CD8-positive, alpha-beta memory T cell (primary cell): ENCODE data around the gene KPNA2. TPM values are rescaled to one million over a fixed set of nuclear protein-coding genes. Genes with fewer than 3 reads are reported as not detected.

Experiments used
- CTCF ChIA-PET: fragments of 350-600 bp; sonication (Branson Sonifier 250); formaldehyde crosslinking; loops from one replicate; lab custom pipeline; 2021; ENCODE audit warnings: antibody characterized with exemption; lab: Charles Lee
- POLR2A ChIA-PET: fragments of 350-600 bp; sonication (Branson Sonifier 250); formaldehyde crosslinking; loops from one replicate; lab custom pipeline; 2021; ENCODE audit warnings: antibody characterized with exemption; lab: Charles Lee
- DNase-seq, 5 donors: peaks; one replicate each; pipeline versions ENCODE4 v3.0.0 to v3.0.0-alpha.2; 2020 to 2022; ENCODE audit warnings: mixed read lengths in 1 of 5
- H3K27ac ChIP-seq: one replicate; pipeline ENCODE4 v1.7.0; 2013; ENCODE audit warnings: low read depth, mild to moderate bottlenecking, low read length, moderate library complexity
- H3K27me3 ChIP-seq: 2 replicates; pipeline ENCODE4 v1.7.0; 2013; ENCODE audit warnings: low read length, mild to moderate bottlenecking; ENCODE audit not compliant: insufficient read depth, poor library complexity, severe bottlenecking
- H3K36me3 ChIP-seq: 2 replicates; pipeline ENCODE4 v1.7.0; 2013; ENCODE audit warnings: mild to moderate bottlenecking, low read length, moderate library complexity; ENCODE audit not compliant: insufficient read depth
- H3K4me1 ChIP-seq: 2 replicates; pipeline ENCODE4 v1.7.0; 2013; ENCODE audit warnings: mild to moderate bottlenecking, low read length, moderate library complexity; ENCODE audit not compliant: insufficient read depth
- H3K4me3 ChIP-seq: 2 replicates; pipeline ENCODE4 v1.7.0; 2013; ENCODE audit warnings: mild to moderate bottlenecking, low read length
- H3K9me3 ChIP-seq: 2 replicates; pipeline ENCODE4 v1.7.0; 2013; ENCODE audit warnings: mild to moderate bottlenecking, low read length
- H3K27ac Mint-ChIP-seq, 8 donors: one replicate each; pipeline ENCODE4 v1.8.0; 2020 to 2021; ENCODE audit warnings: mixed read lengths in 8 of 8, mild to moderate bottlenecking in 6 of 8, inconsistent platforms in 3 of 8, moderate library complexity in 3 of 8
- H3K27me3 Mint-ChIP-seq, 2 donors: one replicate each; pipeline ENCODE4 v1.8.0; 2020 to 2021; ENCODE audit warnings: mixed read lengths in 2 of 2, mild to moderate bottlenecking in 1 of 2, moderate library complexity in 1 of 2
- H3K36me3 Mint-ChIP-seq, 3 donors: one replicate each; pipeline ENCODE4 v1.8.0; 2020 to 2021; ENCODE audit warnings: mixed read lengths in 3 of 3, inconsistent platforms in 1 of 3, mild to moderate bottlenecking in 1 of 3
- H3K4me1 Mint-ChIP-seq, 3 donors: one replicate each; pipeline ENCODE4 v1.8.0; 2020 to 2021; ENCODE audit warnings: mixed read lengths in 3 of 3, inconsistent platforms in 1 of 3, mild to moderate bottlenecking in 1 of 3
- H3K4me3 Mint-ChIP-seq, 7 donors: one replicate each; pipeline ENCODE4 v1.8.0; 2020 to 2021; ENCODE audit warnings: mixed read lengths in 7 of 7, mild to moderate bottlenecking in 6 of 7, moderate library complexity in 4 of 7, inconsistent platforms in 2 of 7
- H3K9me3 Mint-ChIP-seq, 5 donors: one replicate each; pipeline ENCODE4 v1.8.0; 2020 to 2022; ENCODE audit warnings: mixed read lengths in 5 of 5, mild to moderate bottlenecking in 3 of 5, moderate library complexity in 2 of 5, inconsistent platforms in 1 of 5
- polyA plus RNA-seq: library from polyadenylated mRNA; unstranded; fragments of 300-500 nt; fragmentation: Illumina TruSeq; gene quantifications from one replicate; pipeline ENCODE4 v1.2.3, GENCODE V29; 2021
- total RNA-seq, 2 experiments: library from RNA; stranded (reverse); gene quantifications; one replicate each; pipeline ENCODE4 v1.2.3, GENCODE V29; 2021

The KPNA2 gene
- total RNA-seq (100 to 1,000 TPM; 213 to 223 TPM), polyA plus RNA-seq (24.3 TPM)

- Mint-ChIP-seq H3K27ac (peak within 1 kb of the TSS; percentile 91 to 98 (median 94)), H3K36me3 (peaks cover 0 to 27% (median 0%) of the 10 kb centered on the region in 3 donors), H3K4me3 (peak within 1 kb of the TSS; percentile 88 to 97 (median 94)), H3K9me3 (no peaks in the 10 kb centered on the region), H3K4me1 (peaks cover 10 to 19% (median 18%) of the 10 kb centered on the region in 3 donors), H3K27me3 (peaks cover 0 to 5% of the 10 kb centered on the region in 2 donors)
- Histone ChIP-seq H3K9me3 (no peaks in the 10 kb centered on the region), H3K27me3 (no peaks in the 10 kb centered on the region), H3K27ac (peak within 1 kb of the TSS; percentile 89), H3K4me1 (peaks cover 9% of the 10 kb centered on the region), H3K4me3 (peak within 1 kb of the TSS; percentile 94), H3K36me3 (no peaks in the 10 kb centered on the region)
- POLR2A ChIA-PET = interaction anchor here (0.7 to 1.0 kb wide), 2 partner anchors 41 to 162 kb away, joined by 3 read pairs; no protein-coding TSS in a partner anchor
- DNase-seq = peak; percentile 87 to 96 (median 92)
- CTCF ChIA-PET = interaction anchor here (1.0 to 1.8 kb wide), 2 partner anchors 16 to 77 kb away, joined by 3 to 13 read pairs; no protein-coding TSS in a partner anchor
Measured at GRCh38 chr17:68035523-68036303, at the start of gene KPNA2. TSS of gene KPNA2 (plus strand) at chr17:68035735. CDS start at chr17:68037133, 1,398 bp downstream.

DNA sequence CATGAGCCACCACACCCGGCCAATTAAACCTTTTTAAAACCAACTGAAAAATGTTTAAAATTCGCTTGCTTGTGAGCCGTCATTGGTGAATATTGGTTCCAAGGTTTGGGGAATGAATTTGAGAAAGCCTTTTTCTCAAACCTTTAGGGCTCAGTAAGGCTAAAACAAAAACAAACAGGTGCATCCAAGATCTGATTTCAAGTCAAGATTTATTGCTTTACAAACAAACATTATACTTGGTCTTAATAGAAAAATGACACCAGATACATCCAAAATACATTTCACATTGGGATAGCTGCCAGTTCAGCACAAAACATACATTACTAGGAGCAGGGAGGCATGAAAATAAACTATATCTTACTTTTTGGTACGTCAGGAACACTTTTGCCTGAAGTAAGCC lies 44.6 kb upstream of the KPNA2 start:
- H3K36me3 ChIP-seq = no peaks in the 10 kb centered on the region
- POLR2A ChIA-PET = no interaction called here
- H3K9me3 Mint-ChIP-seq = no peaks in the 10 kb centered on the region

DNA sequence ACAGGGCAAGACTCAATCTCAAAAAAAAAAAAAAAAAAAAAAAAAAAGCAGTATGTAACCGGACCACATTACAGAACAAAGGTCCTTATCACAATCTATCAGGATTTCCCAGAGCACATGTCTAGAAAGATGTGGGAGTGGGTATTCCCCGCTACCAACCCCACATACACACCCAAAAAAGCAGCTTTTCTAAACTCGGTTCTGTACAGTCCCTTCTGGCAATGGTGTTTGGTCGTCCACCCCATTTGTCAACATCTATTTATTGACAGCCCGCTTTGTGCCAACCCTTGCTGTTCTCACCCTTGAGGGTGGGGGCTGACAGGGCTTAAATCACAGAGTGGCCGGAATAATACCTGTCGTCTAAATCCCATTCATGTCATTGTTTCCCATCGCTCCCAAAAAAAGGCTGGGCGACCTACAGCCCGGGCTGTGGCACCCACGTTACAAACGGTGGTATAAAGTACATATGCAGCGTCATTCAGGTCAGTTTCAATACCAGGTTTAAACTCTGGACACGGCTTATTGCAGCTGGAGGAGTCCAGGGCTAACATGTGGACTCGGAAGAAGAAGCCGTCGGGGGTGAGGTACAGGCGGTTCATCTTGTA lies 42.9 kb upstream of the KPNA2 start:
- CTCF ChIA-PET = no interaction called here
- Histone ChIP-seq H3K27me3 (peaks cover 5% of the 10 kb centered on the region), H3K27ac (peak overlapping the region; percentile 31), H3K36me3 (no peaks in the 10 kb centered on the region), H3K9me3 (no peaks in the 10 kb centered on the region), H3K4me3 (peak overlapping the region; percentile 76), H3K4me1 (peaks cover 27% of the 10 kb centered on the region)
- Mint-ChIP-seq H3K4me1 (peaks cover 28 to 35% (median 33%) of the 10 kb centered on the region in 3 donors), H3K9me3 (no peaks in the 10 kb centered on the region), H3K27ac (peak overlapping the region; percentile 70 to 95 (median 85)), H3K27me3 (peaks cover 11 to 16% of the 10 kb centered on the region in 2 donors), H3K36me3 (peaks cover 0 to 7% (median 0%) of the 10 kb centered on the region in 3 donors), H3K4me3 (peak overlapping the region; percentile 87 to 98 (median 96))
- no peak for DNase-seq
- POLR2A ChIA-PET = no interaction called here

More for the DNA sequence above, 44.6 kb upstream of the KPNA2 start:
- H3K27ac ChIP-seq = no peak overlapping the region
- Mint-ChIP-seq H3K27me3 (peaks cover 5 to 9% of the 10 kb centered on the region in 2 donors), H3K36me3 (peaks cover 0 to 7% (median 0%) of the 10 kb centered on the region in 3 donors), H3K4me1 (peaks cover 22 to 27% (median 25%) of the 10 kb centered on the region in 3 donors), H3K27ac (no peak overlapping the region), H3K4me3 (no peak overlapping the region)
- CTCF ChIA-PET = no interaction called here
- no peak for DNase-seq
- H3K4me3 ChIP-seq = no peak overlapping the region
- no peaks in the 10 kb centered on the region for H3K9me3 ChIP-seq
- H3K27me3 ChIP-seq = peaks cover 3% of the 10 kb centered on the region
- peaks cover 23% of the 10 kb centered on the region for H3K4me1 ChIP-seq

DNA sequence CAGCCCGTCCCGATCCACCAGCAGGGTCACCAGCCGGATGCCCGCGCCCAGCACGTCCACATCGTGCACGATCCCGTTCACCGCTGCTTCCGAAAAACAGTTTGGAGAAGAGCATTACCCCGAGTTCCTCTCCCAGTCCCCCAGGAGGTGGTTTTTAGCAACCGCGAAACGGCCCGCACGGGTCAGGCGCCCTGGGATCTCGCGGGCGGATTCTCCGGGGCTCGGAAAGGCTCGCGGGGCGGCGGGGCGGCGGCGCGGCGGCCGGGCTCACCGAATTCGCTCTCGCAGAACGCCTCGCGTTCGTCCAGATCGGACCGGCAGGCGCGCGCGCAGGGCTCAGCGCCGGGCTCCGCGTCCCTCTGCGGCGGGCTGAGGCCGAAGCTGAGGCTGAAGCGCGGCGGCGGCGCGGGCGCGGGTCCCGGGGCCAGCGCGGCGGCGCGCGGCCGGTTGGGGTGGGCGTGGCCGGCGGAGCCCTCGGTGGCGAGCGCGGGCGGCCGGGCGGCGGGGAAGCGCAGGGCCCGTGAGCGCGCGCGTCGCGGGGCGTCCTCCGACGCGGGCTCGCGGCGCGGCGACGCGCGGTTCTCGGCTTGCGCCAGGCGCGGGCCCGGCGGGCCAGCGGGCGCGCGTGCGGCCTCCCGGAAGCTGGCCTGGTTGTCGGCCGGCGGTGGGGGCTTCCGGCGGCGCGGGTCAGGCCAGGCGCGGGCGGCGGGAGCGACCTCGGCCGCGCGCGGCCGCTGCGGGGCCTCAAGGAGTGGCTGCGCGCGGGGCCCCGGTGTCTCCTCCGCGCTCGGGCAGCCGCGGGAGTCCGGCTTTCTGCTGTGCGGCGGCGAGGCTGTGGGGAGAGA lies 42.2 kb upstream of the KPNA2 start:
- Histone ChIP-seq H3K36me3 (no peaks in the 10 kb centered on the region), H3K27ac (peak overlapping the region; percentile 75), H3K4me3 (peak overlapping the region; percentile 76), H3K9me3 (no peaks in the 10 kb centered on the region), H3K27me3 (peaks cover 5% of the 10 kb centered on the region), H3K4me1 (peaks cover 27% of the 10 kb centered on the region)
- H3K36me3 Mint-ChIP-seq = peaks cover 0 to 7% (median 0%) of the 10 kb centered on the region in 3 donors
- peaks cover 28 to 35% (median 33%) of the 10 kb centered on the region in 3 donors for H3K4me1 Mint-ChIP-seq
- ChIA-PET CTCF (interaction anchor here (4.1 kb wide), 1 partner anchor 16 kb away, joined by 28 read pairs; no protein-coding TSS in a partner anchor), POLR2A (interaction anchor here (1.7 kb wide), 1 partner anchor 26 kb away, joined by 8 read pairs; no protein-coding TSS in a partner anchor)
- no peaks in the 10 kb centered on the region for H3K9me3 Mint-ChIP-seq
- DNase-seq = peak; percentile 57 to 77 (median 73)
- peak overlapping the region; percentile 87 to 98 (median 96) for H3K4me3 Mint-ChIP-seq
- peak overlapping the region; percentile 70 to 95 (median 85) for H3K27ac Mint-ChIP-seq
- H3K27me3 Mint-ChIP-seq = peaks cover 12 to 16% of the 10 kb centered on the region in 2 donors

DNA sequence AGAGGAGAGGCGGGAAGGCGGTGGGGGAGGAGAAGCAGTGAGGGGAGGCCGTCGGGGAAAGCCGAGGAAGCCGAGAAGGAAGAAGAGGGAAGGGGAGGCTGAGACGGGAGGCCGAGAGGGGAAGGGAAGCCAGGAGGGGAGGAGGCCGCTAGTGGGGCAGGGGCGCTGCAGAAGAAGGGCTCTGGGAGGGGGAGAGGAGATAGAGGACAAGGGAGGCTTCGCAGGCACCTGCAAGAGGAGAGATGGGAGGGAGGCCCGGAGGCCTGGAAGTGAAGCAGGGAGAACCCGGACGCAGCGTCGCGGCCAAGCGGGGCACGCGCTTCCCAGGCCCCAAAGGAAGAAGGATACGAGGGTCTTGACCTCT lies 41.6 kb upstream of the KPNA2 start:
- peak overlapping the region; percentile 78 to 93 (median 85) for H3K4me3 Mint-ChIP-seq
- H3K36me3 Mint-ChIP-seq = peaks cover 0 to 7% (median 0%) of the 10 kb centered on the region in 3 donors
- peaks cover 27% of the 10 kb centered on the region for H3K4me1 ChIP-seq
- CTCF ChIA-PET = interaction anchor here (4.1 kb wide), 1 partner anchor 16 kb away, joined by 28 read pairs; no protein-coding TSS in a partner anchor
- H3K9me3 ChIP-seq = no peaks in the 10 kb centered on the region
- H3K27me3 Mint-ChIP-seq = peaks cover 13 to 16% of the 10 kb centered on the region in 2 donors
- no peaks in the 10 kb centered on the region for H3K9me3 Mint-ChIP-seq
- H3K36me3 ChIP-seq = no peaks in the 10 kb centered on the region
- peak overlapping the region in 4 of 8 donors; percentile 50 to 94 (median 64) for H3K27ac Mint-ChIP-seq
- no peak for DNase-seq
- H3K27ac ChIP-seq = peak overlapping the region; percentile 75
- POLR2A ChIA-PET = interaction anchor here (0.9 to 1.7 kb wide), 3 partner anchors 26 to 41 kb away, joined by 3 to 8 read pairs (median 3); partner anchors contain the start of gene KPNA2
- peaks cover 28 to 35% (median 33%) of the 10 kb centered on the region in 3 donors for H3K4me1 Mint-ChIP-seq
- H3K4me3 ChIP-seq = peak overlapping the region; percentile 53
- H3K27me3 ChIP-seq = peaks cover 5% of the 10 kb centered on the region

- Histone ChIP-seq H3K9me3 (no peaks in the 10 kb centered on the region), H3K4me3 (peak overlapping the region; percentile 50), H3K27ac (peak overlapping the region; percentile 10), H3K27me3 (peaks cover 5% of the 10 kb centered on the region), H3K4me1 (peaks cover 27% of the 10 kb centered on the region), H3K36me3 (no peaks in the 10 kb centered on the region)
- peak overlapping the region; percentile 78 to 93 (median 85) for H3K4me3 Mint-ChIP-seq
- ChIA-PET POLR2A (interaction anchor here (0.9 to 1.7 kb wide), 3 partner anchors 25 to 40 kb away, joined by 3 to 8 read pairs (median 3); partner anchors contain the start of gene KPNA2), CTCF (interaction anchor here (0.8 to 4.1 kb wide), 4 partner anchors 9 to 36 kb away, joined by 4 to 28 read pairs (median 6); no protein-coding TSS in a partner anchor)
- peaks cover 28 to 35% (median 33%) of the 10 kb centered on the region in 3 donors for H3K4me1 Mint-ChIP-seq
- no peak for DNase-seq
- peaks cover 0 to 7% (median 0%) of the 10 kb centered on the region in 3 donors for H3K36me3 Mint-ChIP-seq
- no peaks in the 10 kb centered on the region for H3K9me3 Mint-ChIP-seq
- peak overlapping the region in 3 of 8 donors; percentile 7 to 64 (median 30) for H3K27ac Mint-ChIP-seq
- peaks cover 13 to 16% of the 10 kb centered on the region in 2 donors for H3K27me3 Mint-ChIP-seq
Measured at GRCh38 chr17:67994817-67995569, 40.5 kb upstream of the KPNA2 start.
